ENCODE results near the gene FNDC10. TPM values are rescaled to one million over a fixed set of nuclear protein-coding genes. Genes with fewer than 3 reads are reported as not detected.

FNDC10 gene
- total RNA-seq, 4 donors from 2014 or later: 1.4 to 3.0 (median 2.0) TPM

GRCh38 chr1:1603671-1604373 lies 3.9 kb upstream of the FNDC10 start:
- WGBS, 2 donors: 57 to 68% methylated on average over 9 to 10 of the region's 13 CpGs
- no peak overlapping the region for H3K27ac ChIP-seq
- peaks cover 0 to 21% of the 10 kb centered on the region in 2 donors for H3K27me3 ChIP-seq
- H3K36me3 ChIP-seq: no peaks in the 10 kb centered on the region
- no peak overlapping the region for H3K4me3 ChIP-seq
- no peaks in the 10 kb centered on the region for H3K9me3 ChIP-seq
- DNase-seq (ENCODE audit: low spot score in 2 of 2): no peak
- TF ChIP-seq EP300 (IDR thresholded peaks at IDR 0.05) (no peak), CTCF (IDR thresholded peaks at IDR 0.05) (no peak), POLR2A (IDR thresholded peaks at IDR 0.05) (no peak)
- peaks cover 0 to 16% (median 4%) of the 10 kb centered on the region in 4 donors for H3K4me1 ChIP-seq

DNA sequence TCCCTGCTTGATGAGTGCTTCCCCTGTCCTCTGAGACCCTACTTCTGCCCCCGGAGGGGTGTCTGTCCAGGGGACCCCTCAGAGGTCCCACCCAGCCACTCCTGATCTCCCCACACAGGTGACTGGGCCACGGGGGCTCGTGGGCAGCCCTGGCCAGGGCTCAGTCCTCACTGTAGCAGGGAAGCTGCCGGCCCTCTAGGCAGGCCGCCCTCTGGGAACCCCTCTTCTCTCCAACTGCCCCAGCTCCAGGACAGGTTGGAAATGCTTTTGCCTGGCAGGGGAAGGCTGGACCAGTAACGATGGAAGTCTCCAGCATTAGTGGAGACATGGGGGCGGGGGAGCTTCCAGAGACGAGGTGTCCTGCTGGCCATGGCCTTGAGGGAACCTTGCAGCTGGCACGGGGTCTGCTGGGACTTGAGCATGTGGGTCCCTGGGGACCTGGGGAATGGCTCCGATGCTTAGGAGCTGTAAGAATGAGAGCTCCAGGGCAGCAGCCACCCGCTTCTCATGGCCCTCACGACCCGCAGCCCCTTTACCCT lies 3.1 kb upstream of the FNDC10 start:
- H3K9me3 ChIP-seq: no peaks in the 10 kb centered on the region
- peaks cover 0 to 28% of the 10 kb centered on the region in 2 donors for H3K27me3 ChIP-seq
- TF ChIP-seq POLR2A (IDR thresholded peaks at IDR 0.05) (no peak), EP300 (IDR thresholded peaks at IDR 0.05) (no peak), CTCF (IDR thresholded peaks at IDR 0.05) (no peak)
- WGBS, 2 donors: 53 to 71% methylated on average over 4 to 13 of the region's 13 CpGs
- H3K4me3 ChIP-seq: no peak overlapping the region
- H3K27ac ChIP-seq: no peak overlapping the region
- no peaks in the 10 kb centered on the region for H3K36me3 ChIP-seq
- H3K4me1 ChIP-seq: peaks cover 0 to 16% (median 4%) of the 10 kb centered on the region in 4 donors
- DNase-seq (ENCODE audit: low spot score in 2 of 2): no peak

GRCh38 chr1:1602304-1602967 lies 2.5 kb upstream of the FNDC10 start:
- Histone ChIP-seq H3K27ac (no peak overlapping the region), H3K4me1 (peaks cover 0 to 21% (median 4%) of the 10 kb centered on the region in 4 donors), H3K27me3 (peaks cover 0 to 34% of the 10 kb centered on the region in 2 donors), H3K4me3 (no peak overlapping the region), H3K36me3 (no peaks in the 10 kb centered on the region), H3K9me3 (no peaks in the 10 kb centered on the region)
- no peak for TF ChIP-seq EP300 (IDR thresholded peaks at IDR 0.05)
- TF ChIP-seq CTCF (IDR thresholded peaks at IDR 0.05): no peak
- no peak for TF ChIP-seq POLR2A (IDR thresholded peaks at IDR 0.05)
- 55 to 62% methylated on average over 18 of the region's 18 CpGs for WGBS, 2 donors
- DNase-seq (ENCODE audit: low spot score in 2 of 2): no peak

GRCh38 chr1:1601564-1602303 lies 1.8 kb upstream of the FNDC10 start:
- H3K36me3 ChIP-seq: no peaks in the 10 kb centered on the region
- WGBS, 2 donors: 69 to 84% methylated on average over 3 to 13 of the region's 15 CpGs
- no peaks in the 10 kb centered on the region for H3K9me3 ChIP-seq
- H3K27me3 ChIP-seq: peaks cover 0 to 41% of the 10 kb centered on the region in 2 donors
- H3K4me1 ChIP-seq: peaks cover 0 to 26% (median 4%) of the 10 kb centered on the region in 4 donors
- H3K27ac ChIP-seq: no peak overlapping the region
- no peak for TF ChIP-seq POLR2A (IDR thresholded peaks at IDR 0.05)
- no peak for TF ChIP-seq CTCF (IDR thresholded peaks at IDR 0.05)
- no peak for TF ChIP-seq EP300 (IDR thresholded peaks at IDR 0.05)
- H3K4me3 ChIP-seq: no peak overlapping the region
- DNase-seq (ENCODE audit: low spot score in 2 of 2): no peak
